ENCODE data around the gene CLASP2. TPM values are rescaled to one million over a fixed set of nuclear protein-coding genes. Genes with fewer than 3 reads are reported as not detected.
"Not testable (repeated sequence)": the region's sequence is repeated elsewhere in the genome, so short reads cannot be mapped to it uniquely, and the experiment has no call there.

Gene CLASP2
- total RNA-seq, 4 donors from 2014 or later, result 64.2 to 115 (median 92.1) TPM

- DNase-seq, result no peak
- Histone ChIP-seq H3K4me1 (peaks cover 0 to 5% of the 10 kb centered on the region in 2 donors), H3K27ac (no peak overlapping the region), H3K36me3 (no peaks in the 10 kb centered on the region), H3K4me3 (replicated peaks in 1 of 3) (no peak overlapping the region), H3K9me3 (no peaks in the 10 kb centered on the region), H3K27me3 (no peaks in the 10 kb centered on the region)
- TF ChIP-seq CTCF (IDR thresholded peaks at IDR 0.05), result no peak
- no peak for TF ChIP-seq POLR2A (IDR thresholded peaks at IDR 0.05)
- intact Hi-C loops (cut with DNase I), result no loop called here
- WGBS, 2 donors, result 82 to 100% methylated on average over 1 to 11 of the region's 19 CpGs
These were observed 264.7 kb downstream of the CLASP2 start for GRCh38 chr3:33453331-33453761.

- H3K36me3 ChIP-seq; H3K4me1 ChIP-seq; DNase-seq; H3K27ac ChIP-seq; H3K27me3 ChIP-seq; H3K9me3 ChIP-seq; intact Hi-C loops (cut with DNase I); H3K4me3 ChIP-seq (replicated peaks in 1 of 3): not testable (repeated sequence)
- WGBS, 2 donors, result 86 to 89% methylated on average over 1 of the region's 1 CpG
These were observed 266.1 kb downstream of the CLASP2 start for GRCh38 chr3:33451994-33452393.

DNA sequence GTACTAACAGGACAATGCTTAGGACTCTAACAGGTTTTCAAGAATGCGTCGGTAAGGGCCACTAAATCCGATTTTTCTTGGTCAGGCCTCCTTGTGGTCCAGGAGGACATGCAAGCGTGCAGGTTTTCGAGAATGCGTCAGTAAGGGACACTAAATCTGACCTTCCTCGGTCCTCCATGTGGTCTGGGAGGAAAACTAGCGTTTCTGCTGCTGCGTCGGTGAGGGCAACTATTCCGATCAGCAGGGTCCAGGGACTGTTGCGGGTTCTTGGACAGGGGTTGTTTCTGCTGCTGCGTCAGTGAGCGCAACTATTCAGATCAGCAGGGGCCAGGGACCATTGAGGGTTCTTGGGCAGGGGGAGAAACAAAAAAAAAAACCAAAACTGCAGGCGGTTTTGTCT lies 270.1 kb downstream of the CLASP2 start:
- 96 to 97% methylated on average over 15 of the region's 15 CpGs for WGBS, 2 donors
- intact Hi-C loops (cut with DNase I), result no loop called here
- no peaks in the 10 kb centered on the region for H3K9me3 ChIP-seq
- H3K4me3 ChIP-seq (replicated peaks in 1 of 3), result no peak overlapping the region
- TF ChIP-seq CTCF (IDR thresholded peaks at IDR 0.05) (no peak), POLR2A (IDR thresholded peaks at IDR 0.05) (no peak)
- no peaks in the 10 kb centered on the region for H3K4me1 ChIP-seq
- no peak overlapping the region for H3K27ac ChIP-seq
- DNase-seq, result no peak
- H3K27me3 ChIP-seq, result no peaks in the 10 kb centered on the region
- H3K36me3 ChIP-seq, result no peaks in the 10 kb centered on the region

DNA sequence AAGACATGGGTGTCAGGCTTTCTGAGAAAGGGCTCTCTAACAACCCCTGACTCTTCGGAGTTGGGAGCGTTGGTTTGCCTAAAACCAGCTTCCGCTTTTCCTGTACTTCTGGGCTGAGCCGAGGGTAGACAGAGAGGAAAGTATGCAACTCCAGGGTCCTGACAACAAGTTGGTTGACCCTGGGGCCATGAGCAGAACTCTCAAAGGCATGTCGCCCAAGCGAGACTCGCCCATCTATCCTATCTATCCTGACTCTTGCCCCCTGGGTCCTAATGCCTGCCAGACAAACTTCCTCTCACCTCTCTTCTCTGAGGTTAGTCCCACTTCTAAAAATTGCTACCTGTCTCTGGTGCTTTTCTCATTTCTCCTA lies 270.8 kb downstream of the CLASP2 start:
- H3K27ac ChIP-seq; H3K36me3 ChIP-seq; H3K4me3 ChIP-seq (replicated peaks in 1 of 3); H3K27me3 ChIP-seq; H3K4me1 ChIP-seq; intact Hi-C loops (cut with DNase I); DNase-seq; H3K9me3 ChIP-seq: not testable (repeated sequence)
- 85 to 92% methylated on average over 7 of the region's 7 CpGs for WGBS, 2 donors

Small RNAs within 50 kb of the gene (small RNA-seq; reads per million reads assigned to genes)
- gene COX6CP10 (not detected), gene RNA5SP128 (not detected)

Other genes with a start within 250 kb of the CLASP2 start
- gene PDCD6IP, start 80.4 kb upstream of the CLASP2 start, total RNA-seq, result 100 to 1,000 TPM; 105 to 424 (median 167) TPM

Measured in thyroid gland (tissue), 4 donors.